HG03196 (cell line): ENCODE data around the gene MLN.

ENCODE experiments used
- ATAC-seq: cut with Tn5 transposase; IDR thresholded peaks from one replicate; pipeline ENCODE4 v1.9.1; 2021; ENCODE audit not compliant: unreplicated experiment

MLN gene

GRCh38 chr6:33772902-33773472, 30.8 kb downstream of the MLN start:
- no peak for ATAC-seq

- ATAC-seq, result no peak
These were observed 31.5 kb downstream of the MLN start for GRCh38 chr6:33772082-33772830.

GRCh38 chr6:33771146-33772081, 32.4 kb downstream of the MLN start:
- ATAC-seq, result no peak

GRCh38 chr6:33770833-33771145, 33.0 kb downstream of the MLN start:
- no peak for ATAC-seq

- ATAC-seq, result no peak
These were observed 33.5 kb downstream of the MLN start for GRCh38 chr6:33770124-33770832.

- no peak for ATAC-seq
These were observed 34.5 kb downstream of the MLN start for GRCh38 chr6:33769248-33769821.

GRCh38 chr6:33768644-33769120, 35.1 kb downstream of the MLN start:
- no peak for ATAC-seq

GRCh38 chr6:33766921-33767907, 36.6 kb downstream of the MLN start:
- no peak for ATAC-seq

- no peak for ATAC-seq
These were observed 38.4 kb downstream of the MLN start for GRCh38 chr6:33765368-33765767.

- no peak for ATAC-seq
These were observed 39.8 kb downstream of the MLN start for GRCh38 chr6:33764036-33764435.

- ATAC-seq, result no peak
These were observed 40.3 kb downstream of the MLN start for GRCh38 chr6:33763483-33763882.

GRCh38 chr6:33762713-33763112, 41.1 kb downstream of the MLN start:
- ATAC-seq, result no peak

GRCh38 chr6:33761922-33762629, 41.7 kb downstream of the MLN start:
- no peak for ATAC-seq

- ATAC-seq, result no peak
These were observed 42.3 kb downstream of the MLN start for GRCh38 chr6:33761581-33761921.

GRCh38 chr6:33759887-33760629, 43.7 kb downstream of the MLN start:
- no peak for ATAC-seq

- no peak for ATAC-seq
These were observed 45.0 kb downstream of the MLN start for GRCh38 chr6:33758815-33759216.

GRCh38 chr6:33757906-33758305, 45.9 kb downstream of the MLN start:
- no peak for ATAC-seq

- no peak for ATAC-seq
These were observed 46.7 kb downstream of the MLN start for GRCh38 chr6:33757113-33757512.
